HG02759 (cell line): Measurements from ENCODE around the gene CP.

ENCODE experiments used
- ATAC-seq: cut with Tn5 transposase; IDR thresholded peaks from one replicate; pipeline ENCODE4 v1.9.1; 2021; ENCODE audit warnings: mild to moderate bottlenecking, moderate library complexity; ENCODE audit not compliant: unreplicated experiment

The CP gene

GRCh38 chr3:149186721-149187120 is 34.9 kb downstream of the CP start:
- ATAC-seq: no peak

- no peak for ATAC-seq
Measured at GRCh38 chr3:149186219-149186618, 35.4 kb downstream of the CP start.

GRCh38 chr3:149181182-149181581 is 40.4 kb downstream of the CP start:
- ATAC-seq: no peak

- no peak for ATAC-seq
Measured at GRCh38 chr3:149180057-149180573, 41.5 kb downstream of the CP start.

- ATAC-seq: no peak
Measured at GRCh38 chr3:149179220-149179619, 42.4 kb downstream of the CP start.

DNA sequence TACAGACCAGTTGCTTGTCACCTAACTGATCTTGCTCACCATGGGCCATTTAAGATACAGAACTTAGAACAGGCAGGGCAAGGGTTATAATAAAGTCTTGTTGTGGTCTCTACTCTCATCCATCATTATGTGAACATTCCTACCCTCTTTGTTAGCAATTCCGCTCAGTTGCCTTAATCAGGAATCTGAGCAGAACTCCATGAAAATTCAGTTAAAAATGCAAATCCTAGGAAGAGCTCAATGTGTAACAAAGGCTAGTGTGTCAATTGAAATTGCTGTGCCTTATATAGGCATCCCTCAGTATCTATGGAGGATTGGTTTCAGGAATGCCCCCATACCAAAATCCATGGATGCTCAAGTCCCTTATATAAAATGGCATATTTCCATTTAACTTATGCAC is 44.5 kb downstream of the CP start:
- no peak for ATAC-seq

DNA sequence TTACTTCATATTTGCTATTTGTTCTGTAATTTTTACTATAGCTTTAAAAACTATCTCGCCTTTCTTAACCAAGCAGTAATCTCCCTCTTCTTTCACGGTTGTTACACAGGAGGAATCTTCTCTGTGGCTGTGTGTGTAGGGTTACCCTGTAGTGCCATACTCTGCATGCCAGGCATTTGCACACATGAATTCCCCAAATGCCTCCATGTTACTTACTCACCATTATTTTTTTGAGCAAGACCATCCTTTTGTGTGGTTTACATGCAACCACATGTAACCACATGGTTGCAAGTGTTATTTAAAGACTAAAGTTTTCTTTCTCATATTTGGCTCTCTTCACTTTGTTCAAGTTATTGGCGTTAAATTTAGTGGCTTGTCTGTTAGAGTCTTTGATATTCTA is 46.7 kb downstream of the CP start:
- ATAC-seq: peak; percentile 99

DNA sequence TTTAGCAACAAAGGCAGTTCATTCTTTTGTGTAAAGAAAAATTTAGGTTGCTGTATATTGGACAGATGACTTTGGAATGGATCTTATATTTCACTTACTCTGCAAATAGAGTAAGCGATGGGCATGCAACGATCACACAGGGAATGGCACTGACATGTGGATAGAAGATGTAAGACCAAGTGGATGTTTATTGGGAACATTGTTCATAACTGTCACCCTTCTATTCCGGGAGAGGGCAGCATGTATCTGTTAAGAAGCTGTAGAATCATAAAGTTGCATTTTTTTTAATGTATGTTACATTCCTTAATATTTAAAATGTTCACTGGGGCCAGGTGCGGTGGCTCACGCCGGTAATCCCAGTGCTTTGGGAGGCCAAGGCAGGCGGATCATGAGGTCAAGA is 51.0 kb downstream of the CP start:
- no peak for ATAC-seq

DNA sequence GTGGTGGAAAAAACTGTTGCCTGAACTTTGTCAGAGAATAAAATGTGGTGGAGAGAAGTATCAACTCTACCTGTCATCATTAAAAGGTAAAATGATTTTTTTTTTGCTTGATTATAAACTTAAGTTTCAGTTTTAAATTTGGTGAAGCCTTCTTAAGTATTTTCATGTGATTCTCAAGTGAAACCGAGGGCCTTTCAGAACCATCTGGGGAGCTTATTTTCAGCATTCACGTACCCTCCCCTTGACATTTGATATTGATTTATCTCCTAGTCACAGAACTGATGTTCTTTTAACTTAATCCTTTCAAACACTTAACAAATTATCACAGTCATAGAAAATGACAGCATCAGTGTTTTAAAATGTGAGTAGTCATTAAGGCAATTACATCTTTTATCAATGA is 53.7 kb downstream of the CP start:
- no peak for ATAC-seq

DNA sequence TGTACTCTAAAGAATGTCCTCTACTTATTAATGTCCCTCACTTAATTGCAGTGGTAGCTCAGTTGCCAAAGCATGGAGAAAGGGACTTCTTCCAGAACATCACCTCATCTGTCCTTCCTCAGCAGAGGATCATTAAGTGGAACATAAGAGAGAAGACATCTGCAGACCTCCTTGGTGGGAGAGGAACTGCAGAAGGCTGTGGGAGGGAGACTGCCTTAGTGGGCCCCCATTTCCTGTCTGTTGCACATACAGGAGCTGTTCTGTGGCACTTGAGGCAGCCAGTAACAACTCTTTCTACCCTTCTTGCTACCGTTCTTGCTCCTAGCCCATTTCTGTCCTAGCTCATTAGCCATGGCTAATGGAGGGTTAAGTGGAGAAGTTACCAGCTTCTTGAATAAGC is 58.6 kb downstream of the CP start:
- ATAC-seq: no peak

GRCh38 chr3:149162007-149162406 is 59.6 kb downstream of the CP start:
- no peak for ATAC-seq

DNA sequence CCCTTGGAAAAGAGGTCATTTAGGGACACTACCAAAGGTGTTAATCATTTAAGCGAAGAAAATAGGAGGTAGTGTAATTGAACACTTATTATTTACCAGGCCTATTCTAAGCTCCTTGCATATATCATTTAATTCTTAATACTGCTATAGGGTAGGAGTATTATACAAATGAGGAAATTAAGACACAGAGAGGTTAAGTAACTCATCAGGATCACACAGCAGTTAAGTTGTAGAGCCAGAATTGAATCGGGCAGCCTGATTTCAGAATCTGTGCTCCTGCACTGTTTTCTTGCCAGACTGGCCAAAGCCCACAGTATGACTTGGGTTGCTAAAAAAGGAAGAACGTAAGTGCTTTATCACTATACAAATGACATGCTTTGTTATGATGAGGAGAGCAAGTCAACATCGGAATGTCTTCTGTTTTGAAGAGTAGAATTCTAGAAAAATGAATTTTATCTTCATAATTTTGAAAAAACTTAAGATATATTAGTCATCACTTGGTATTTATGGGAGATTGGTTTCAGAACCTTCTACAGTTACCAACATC is 60.8 kb downstream of the CP start:
- no peak for ATAC-seq

GRCh38 chr3:149153402-149153801 is 68.2 kb downstream of the CP start:
- ATAC-seq: no peak

DNA sequence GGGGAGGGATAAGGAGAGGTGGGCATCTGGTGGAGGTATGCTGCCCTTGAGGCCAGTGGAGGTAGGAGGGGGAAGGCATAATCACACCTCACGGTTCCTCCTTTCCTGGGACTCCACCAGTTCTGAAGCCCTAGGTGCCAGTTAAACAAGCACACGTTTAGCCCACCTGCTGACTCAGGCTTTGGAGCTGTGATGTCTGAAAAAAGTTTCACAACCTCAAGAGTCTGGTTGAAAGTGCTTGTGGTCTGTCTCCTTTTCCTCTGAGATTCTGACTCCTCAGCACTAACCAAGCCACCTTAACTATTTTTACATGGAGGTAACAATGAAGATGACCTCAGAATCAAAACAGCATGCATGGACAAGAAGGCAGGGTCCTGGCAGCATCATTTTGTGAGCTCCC is 69.2 kb downstream of the CP start:
- peak; percentile 89 for ATAC-seq

- peak; percentile 29 for ATAC-seq
Measured at GRCh38 chr3:149151843-149152242, 69.8 kb downstream of the CP start.

DNA sequence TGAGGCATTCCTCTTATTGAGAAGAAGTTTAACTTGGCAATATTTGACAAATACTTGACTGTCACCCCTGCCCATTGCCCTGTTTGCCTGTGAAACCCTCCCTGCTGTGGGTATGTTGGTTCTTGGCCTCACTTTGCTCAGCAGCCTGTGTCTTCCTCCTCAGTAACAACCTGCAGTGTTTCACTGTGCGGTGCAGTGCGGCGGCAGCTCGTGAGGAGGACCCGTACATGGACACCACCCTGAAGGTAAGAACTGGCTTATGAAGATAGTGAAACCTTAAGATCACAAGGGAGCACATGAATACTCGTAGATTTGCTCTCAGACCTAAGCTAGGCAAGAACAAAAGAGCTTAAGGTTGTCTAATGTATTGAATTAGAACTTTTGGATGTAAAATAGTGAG is 71.2 kb downstream of the CP start:
- ATAC-seq: no peak

GRCh38 chr3:149145974-149146373 is 75.7 kb downstream of the CP start:
- ATAC-seq: peak; percentile 77

GRCh38 chr3:149145356-149145755 is 76.3 kb downstream of the CP start:
- ATAC-seq: no peak

GRCh38 chr3:149142682-149143081 is 78.9 kb downstream of the CP start:
- ATAC-seq: no peak

GRCh38 chr3:149134575-149134974 is 87.1 kb downstream of the CP start:
- no peak for ATAC-seq

GRCh38 chr3:149131589-149131988 is 90.0 kb downstream of the CP start:
- ATAC-seq: no peak

DNA sequence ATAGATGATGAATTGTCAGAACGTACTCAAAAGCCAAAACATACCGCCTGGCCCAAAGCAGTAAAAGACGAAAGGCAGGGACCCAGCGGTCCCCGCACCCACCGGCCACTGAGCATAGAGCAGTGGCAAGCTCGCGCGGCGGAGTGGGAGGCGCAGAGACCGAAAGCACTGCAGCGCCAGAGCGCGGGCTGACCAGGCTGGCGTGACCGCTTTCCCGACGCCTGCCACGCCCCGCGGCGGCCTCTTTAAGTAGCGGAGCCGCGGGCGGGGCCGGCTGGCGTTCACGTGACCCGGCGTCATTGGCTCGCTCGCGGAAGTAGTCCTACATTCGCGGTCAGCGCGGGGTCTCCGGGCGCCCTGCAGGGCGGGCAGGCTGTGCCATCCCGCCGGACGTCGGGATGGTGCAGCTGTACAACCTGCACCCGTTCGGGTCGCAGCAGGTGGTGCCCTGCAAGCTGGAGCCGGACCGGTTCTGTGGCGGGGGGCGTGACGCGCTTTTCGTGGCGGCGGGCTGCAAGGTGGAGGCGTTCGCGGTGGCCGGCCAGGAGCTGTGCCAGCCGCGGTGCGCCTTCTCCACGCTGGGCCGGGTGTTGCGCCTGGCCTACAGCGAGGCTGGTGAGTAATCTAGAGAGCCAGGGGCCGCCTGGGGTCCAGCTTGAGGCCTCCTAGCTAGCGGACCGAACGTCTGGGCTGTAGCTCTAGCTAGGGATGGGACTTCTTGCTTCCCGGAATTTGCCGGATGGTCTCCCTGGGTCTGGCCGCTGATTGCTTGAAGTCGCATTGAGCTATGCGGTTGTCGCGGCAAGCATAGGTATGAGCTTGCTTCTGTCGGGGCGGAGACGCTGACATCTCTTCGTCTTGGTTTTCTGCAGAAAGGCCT is 92.1 kb downstream of the CP start, which contains the start of gene HPS3:
Gene HPS3 (plus strand): TSS at position 313 of the 880 bp plus-strand sequence. CDS start 86 bp downstream, at position 399.
- ATAC-seq: peak; percentile 95
